HG03469 (cell line): Measurements from ENCODE around the gene FCHO2.
A peak's percentile ranks its signal among the peaks of the same experiment; 100 is the strongest.
"Not testable (repeated sequence)": the region's sequence is repeated elsewhere in the genome, so short reads cannot be mapped to it uniquely, and the experiment has no call there.

Source experiments
- ATAC-seq: cut with Tn5 transposase; IDR thresholded peaks from one replicate; pipeline ENCODE4 v1.9.1; 2021; ENCODE audit warnings: mild to moderate bottlenecking, moderate library complexity, moderate number of reproducible peaks; ENCODE audit not compliant: unreplicated experiment

FCHO2 gene

GRCh38 chr5:72955143-72955767 lies 586 bp upstream of the FCHO2 start:
- no peak for ATAC-seq

- ATAC-seq = peak; percentile 23
Measured at GRCh38 chr5:72956324-72957140, 691 bp downstream of the FCHO2 start.

GRCh38 chr5:72957337-72957736 lies 1.5 kb downstream of the FCHO2 start:
- no peak for ATAC-seq

GRCh38 chr5:72959257-72959656 lies 3.4 kb downstream of the FCHO2 start:
- ATAC-seq = no peak

GRCh38 chr5:72974481-72974880 lies 18.6 kb downstream of the FCHO2 start:
- not testable (repeated sequence) for ATAC-seq

GRCh38 chr5:72976810-72977209 lies 21.0 kb downstream of the FCHO2 start:
- not testable (repeated sequence) for ATAC-seq

- ATAC-seq = no peak
Measured at GRCh38 chr5:72985719-72986118, 29.9 kb downstream of the FCHO2 start.

- ATAC-seq = no peak
Measured at GRCh38 chr5:72988769-72989168, 32.9 kb downstream of the FCHO2 start.

GRCh38 chr5:72991394-72991793 lies 35.6 kb downstream of the FCHO2 start:
- ATAC-seq = no peak

GRCh38 chr5:72994578-72994977 lies 38.7 kb downstream of the FCHO2 start:
- no peak for ATAC-seq

GRCh38 chr5:72996632-72997031 lies 40.8 kb downstream of the FCHO2 start:
- ATAC-seq = no peak

GRCh38 chr5:72999916-73000315 lies 44.1 kb downstream of the FCHO2 start:
- no peak for ATAC-seq

GRCh38 chr5:73005886-73006285 lies 50.0 kb downstream of the FCHO2 start:
- no peak for ATAC-seq

- ATAC-seq = no peak
Measured at GRCh38 chr5:73007051-73007450, 51.2 kb downstream of the FCHO2 start.

GRCh38 chr5:73008831-73009230 lies 53.0 kb downstream of the FCHO2 start:
- ATAC-seq = no peak

GRCh38 chr5:73011612-73012011 lies 55.8 kb downstream of the FCHO2 start:
- not testable (repeated sequence) for ATAC-seq

- ATAC-seq = no peak
Measured at GRCh38 chr5:73018892-73019291, 63.1 kb downstream of the FCHO2 start.

- no peak for ATAC-seq
Measured at GRCh38 chr5:73019766-73020165, 63.9 kb downstream of the FCHO2 start.

- ATAC-seq = no peak
Measured at GRCh38 chr5:73022471-73023169, 66.8 kb downstream of the FCHO2 start.

GRCh38 chr5:73024946-73025544 lies 69.2 kb downstream of the FCHO2 start:
- not testable (repeated sequence) for ATAC-seq

- ATAC-seq = no peak
Measured at GRCh38 chr5:73027361-73027760, 71.5 kb downstream of the FCHO2 start.
